PC-9 (cell line): ENCODE results near the gene USP35.

Experiments
- EZH2 ChIP-seq: fragments of 200-600 bp; sonication (generic); IDR thresholded peaks from 2 replicates; pipeline ENCODE4 v1.8.0; 2017; ENCODE audit warnings: antibody characterized with exemption, low read depth
- TF ChIP-seq, protein P1 (sequence below): fragments of 200-600 bp; sonication (generic); conservative IDR thresholded peaks from 2 replicates; pipeline ENCODE4 v1.6.1; 2017; ENCODE audit warnings: mixed run types, antibody characterized with exemption, mild to moderate bottlenecking, moderate library complexity

DNA sequence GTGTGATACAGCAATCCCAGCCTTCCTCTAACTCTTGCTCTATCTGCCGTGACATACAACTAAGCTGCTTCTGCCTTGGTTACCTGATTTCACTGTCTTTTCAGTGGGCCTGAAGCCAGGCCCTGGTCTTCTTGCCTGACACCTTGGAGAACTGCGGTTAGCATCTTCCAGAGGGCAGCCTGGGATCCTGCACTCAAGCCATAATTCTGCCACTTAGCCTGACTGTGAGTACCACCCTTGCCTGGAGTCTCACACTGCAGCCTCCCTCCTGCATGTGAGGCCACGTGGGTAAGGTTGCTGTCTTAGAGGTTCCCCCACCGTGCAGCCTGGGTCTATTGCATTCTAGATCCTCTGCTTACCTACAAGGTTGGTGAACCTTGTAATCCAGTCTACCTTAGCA lies 35.8 kb downstream of the USP35 start:
- TF ChIP-seq, protein P1, sequence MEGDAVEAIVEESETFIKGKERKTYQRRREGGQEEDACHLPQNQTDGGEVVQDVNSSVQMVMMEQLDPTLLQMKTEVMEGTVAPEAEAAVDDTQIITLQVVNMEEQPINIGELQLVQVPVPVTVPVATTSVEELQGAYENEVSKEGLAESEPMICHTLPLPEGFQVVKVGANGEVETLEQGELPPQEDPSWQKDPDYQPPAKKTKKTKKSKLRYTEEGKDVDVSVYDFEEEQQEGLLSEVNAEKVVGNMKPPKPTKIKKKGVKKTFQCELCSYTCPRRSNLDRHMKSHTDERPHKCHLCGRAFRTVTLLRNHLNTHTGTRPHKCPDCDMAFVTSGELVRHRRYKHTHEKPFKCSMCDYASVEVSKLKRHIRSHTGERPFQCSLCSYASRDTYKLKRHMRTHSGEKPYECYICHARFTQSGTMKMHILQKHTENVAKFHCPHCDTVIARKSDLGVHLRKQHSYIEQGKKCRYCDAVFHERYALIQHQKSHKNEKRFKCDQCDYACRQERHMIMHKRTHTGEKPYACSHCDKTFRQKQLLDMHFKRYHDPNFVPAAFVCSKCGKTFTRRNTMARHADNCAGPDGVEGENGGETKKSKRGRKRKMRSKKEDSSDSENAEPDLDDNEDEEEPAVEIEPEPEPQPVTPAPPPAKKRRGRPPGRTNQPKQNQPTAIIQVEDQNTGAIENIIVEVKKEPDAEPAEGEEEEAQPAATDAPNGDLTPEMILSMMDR, result no peak
- no peak for TF ChIP-seq EZH2
